Neuronal stem cell (in vitro differentiated cells): Measurements from ENCODE around the gene RPN2.

ENCODE experiments used
- DNase-seq: peaks from one replicate; pipeline ENCODE4 v3.0.0-alpha.2; 2013; ENCODE audit warnings: low spot score
- H2AFZ ChIP-seq: one replicate; pipeline ENCODE4 v1.6.1; 2013; ENCODE audit warnings: mild to moderate bottlenecking, low read length, inconsistent platforms
- H2AK5ac ChIP-seq: 2 replicates; pipeline ENCODE4 v1.6.1; 2013; ENCODE audit warnings: low read depth, mild to moderate bottlenecking, inconsistent platforms, low read length, moderate library complexity, mixed read lengths
- H2BK120ac ChIP-seq: 2 replicates; pipeline ENCODE4 v1.6.1; 2013; ENCODE audit warnings: low read depth, mild to moderate bottlenecking, inconsistent platforms, low read length, moderate library complexity, mixed read lengths
- H2BK12ac ChIP-seq: one replicate; pipeline ENCODE4 v1.6.1; 2013; ENCODE audit warnings: low read length, inconsistent platforms
- H2BK15ac ChIP-seq: 2 replicates; pipeline ENCODE4 v1.6.1; 2013; ENCODE audit warnings: mild to moderate bottlenecking, low read length, inconsistent platforms, mixed read lengths
- H2BK5ac ChIP-seq: one replicate; pipeline ENCODE4 v1.6.1; 2013; ENCODE audit warnings: inconsistent platforms, mild to moderate bottlenecking, low read length, moderate library complexity
- H3K14ac ChIP-seq: one replicate; pipeline ENCODE4 v1.6.1; 2013; ENCODE audit warnings: low read length, inconsistent platforms
- H3K18ac ChIP-seq: 2 replicates; pipeline ENCODE4 v1.6.1; 2013; ENCODE audit warnings: low read length, inconsistent platforms
- H3K23ac ChIP-seq: 2 replicates; pipeline ENCODE4 v1.6.1; 2013; ENCODE audit warnings: low read depth, mild to moderate bottlenecking, mixed read lengths, low read length, inconsistent platforms; ENCODE audit not compliant: poor library complexity
- H3K27ac ChIP-seq: replicated peaks from 3 replicates; pipeline ENCODE4 v1.5.1; 2013; ENCODE audit warnings: low read length, inconsistent platforms
- H3K27me3 ChIP-seq, 3 experiments: 2 replicates each; pipeline ENCODE4 v1.6.1; 2013; ENCODE audit warnings: low read length in 3 of 3, mild to moderate bottlenecking in 2 of 3, inconsistent platforms in 1 of 3, low read depth in 1 of 3, mixed read lengths in 1 of 3, moderate library complexity in 1 of 3; ENCODE audit not compliant: control insufficient read depth in 3 of 3, insufficient read depth in 3 of 3
- H3K36me3 ChIP-seq, 2 donors: replicated peaks in 1 of 2; 2 replicates each; pipeline ENCODE4 v1.6.1; 2013; ENCODE audit warnings: low read length in 2 of 2; ENCODE audit not compliant: control insufficient read depth in 2 of 2, insufficient read depth in 2 of 2
- H3K4ac ChIP-seq: 2 replicates; pipeline ENCODE4 v1.6.1; 2013; ENCODE audit warnings: inconsistent platforms, mild to moderate bottlenecking, low read length, moderate library complexity
- H3K4me1 ChIP-seq, 2 donors: 1 replicate in 1 of 2; 2 replicates in 1 of 2; pipeline ENCODE4 v1.6.1; 2013; ENCODE audit warnings: low read length in 2 of 2, low read depth in 1 of 2; ENCODE audit not compliant: control insufficient read depth in 2 of 2, insufficient read depth in 1 of 2
- H3K4me2 ChIP-seq: one replicate; pipeline ENCODE4 v1.6.1; 2013; ENCODE audit warnings: mild to moderate bottlenecking, low read length, inconsistent platforms; ENCODE audit not compliant: insufficient read depth, poor library complexity, severe bottlenecking
- H3K4me3 ChIP-seq, 2 donors: 2 replicates each; pipeline ENCODE4 v1.5.1; 2013; ENCODE audit warnings: low read length in 2 of 2, mild to moderate bottlenecking in 2 of 2, inconsistent platforms in 1 of 2, moderate library complexity in 1 of 2
- H3K79me1 ChIP-seq: one replicate; pipeline ENCODE4 v1.6.1; 2013; ENCODE audit warnings: low read depth, mild to moderate bottlenecking, inconsistent platforms, low read length, moderate library complexity
- H3K9ac ChIP-seq: one replicate; pipeline ENCODE4 v1.6.1; 2013; ENCODE audit warnings: mild to moderate bottlenecking, low read depth, low read length, inconsistent platforms; ENCODE audit not compliant: poor library complexity
- H3K9me3 ChIP-seq, 2 donors: replicated peaks in 1 of 2; 2 replicates each; pipeline versions ENCODE3 to v1.6.1; 2013; ENCODE audit warnings: low read length in 2 of 2, mild to moderate bottlenecking in 2 of 2, inconsistent platforms in 1 of 2, low read depth in 1 of 2, mixed read lengths in 1 of 2, moderate library complexity in 1 of 2; ENCODE audit not compliant: control insufficient read depth in 2 of 2, insufficient read depth in 1 of 2
- H4K8ac ChIP-seq: one replicate; pipeline ENCODE4 v1.6.1; 2013; ENCODE audit warnings: low read depth, mild to moderate bottlenecking, inconsistent platforms, low read length, moderate library complexity
- H4K91ac ChIP-seq: one replicate; pipeline ENCODE4 v1.6.1; 2013; ENCODE audit warnings: low read length, low read depth, mild to moderate bottlenecking, inconsistent platforms; ENCODE audit not compliant: poor library complexity
- WGBS, 2 donors: extraction: QIAGEN DNeasy Blood & Tissue Kit; methylation state at CpG; one replicate each; pipeline ENCODE4 v1.1.7; 2013; ENCODE audit warnings: missing lambda C conversion rate in 2 of 2, mixed read lengths in 1 of 2; ENCODE audit not compliant: insufficient read length in 2 of 2, insufficient replicate concordance in 1 of 2; ENCODE audit errors: extremely low coverage in 2 of 2; 5-methylcytosine and 5-hydroxymethylcytosine counted together

RPN2 gene

DNA sequence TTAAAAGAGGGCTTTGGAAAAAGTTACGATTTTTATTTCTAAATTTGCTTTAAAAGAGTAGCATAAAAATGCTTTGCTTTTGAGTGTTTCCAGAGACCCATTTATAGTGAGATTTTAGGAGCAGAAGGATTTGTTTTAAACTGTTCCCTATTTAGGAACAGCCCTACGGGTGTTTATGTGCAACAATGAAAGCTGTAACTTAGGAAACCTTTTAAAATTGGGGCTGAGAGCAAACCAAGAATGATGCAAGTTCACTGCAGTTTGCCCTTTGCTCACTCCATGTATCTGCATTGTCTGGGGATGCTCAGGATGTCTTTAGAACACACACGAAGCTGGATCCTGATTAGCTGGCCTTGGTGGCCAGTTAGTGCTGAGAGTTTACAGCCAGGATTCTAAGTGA, 41.6 kb downstream of the RPN2 start:
- DNase-seq, result no peak
- H4K91ac ChIP-seq, result no peak overlapping the region
- no peak overlapping the region for H2BK120ac ChIP-seq
- no peak overlapping the region for H2AFZ ChIP-seq
- no peaks in the 10 kb centered on the region for H3K9me3 ChIP-seq
- H2AK5ac ChIP-seq, result no peak overlapping the region
- no peak overlapping the region for H2BK12ac ChIP-seq
- no peak overlapping the region for H2BK15ac ChIP-seq
- no peak overlapping the region for H3K9ac ChIP-seq
- no peaks in the 10 kb centered on the region for H3K27me3 ChIP-seq
- no peak overlapping the region for H2BK5ac ChIP-seq
- no peak overlapping the region for H3K14ac ChIP-seq
- peaks cover 2% of the 10 kb centered on the region for H3K79me1 ChIP-seq
- H4K8ac ChIP-seq, result no peak overlapping the region
- H3K27ac ChIP-seq, result no peak overlapping the region
- no peak overlapping the region for H3K4me3 ChIP-seq
- no peak overlapping the region for H3K4me2 ChIP-seq
- WGBS, 2 donors, result no CpG with 5 or more reads among the region's 3 CpGs
- peaks cover 10 to 21% of the 10 kb centered on the region in 2 donors for H3K4me1 ChIP-seq
- H3K23ac ChIP-seq, result no peak overlapping the region
- peaks cover 21 to 80% of the 10 kb centered on the region in 2 donors for H3K36me3 ChIP-seq
- H3K18ac ChIP-seq, result no peak overlapping the region
- H3K4ac ChIP-seq, result no peak overlapping the region

DNA sequence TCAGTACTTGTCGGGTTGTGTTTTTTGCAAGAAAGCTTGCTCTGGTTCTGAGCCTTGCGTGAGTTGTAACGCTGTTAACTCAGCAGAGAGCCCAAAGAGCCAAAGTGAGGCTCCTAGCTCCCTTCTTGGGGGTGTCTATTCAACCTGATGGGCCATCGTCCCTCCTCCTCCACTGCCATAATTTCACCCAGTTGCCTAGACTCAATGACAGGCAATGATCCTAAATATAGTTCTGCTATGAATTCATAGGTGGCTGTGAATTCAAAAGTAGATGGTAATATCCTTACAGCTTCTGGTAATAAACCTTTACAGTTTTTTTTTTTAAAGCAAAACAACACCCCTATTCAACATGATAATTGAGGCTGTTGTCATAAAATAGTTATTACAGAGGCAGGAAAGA, 43.0 kb downstream of the RPN2 start:
- no peak overlapping the region for H3K9ac ChIP-seq
- H2BK15ac ChIP-seq, result no peak overlapping the region
- no peak overlapping the region for H2BK12ac ChIP-seq
- no CpG with 5 or more reads among the region's 4 CpGs for WGBS, 2 donors
- H3K27me3 ChIP-seq, result no peaks in the 10 kb centered on the region
- H4K8ac ChIP-seq, result no peak overlapping the region
- H3K79me1 ChIP-seq, result peaks cover 2% of the 10 kb centered on the region
- DNase-seq, result no peak
- no peak overlapping the region for H2BK120ac ChIP-seq
- no peak overlapping the region for H3K4me3 ChIP-seq
- peaks cover 29 to 82% of the 10 kb centered on the region in 2 donors for H3K36me3 ChIP-seq
- no peak overlapping the region for H3K23ac ChIP-seq
- no peak overlapping the region for H2AFZ ChIP-seq
- H4K91ac ChIP-seq, result no peak overlapping the region
- no peak overlapping the region for H3K4ac ChIP-seq
- peaks cover 12 to 21% of the 10 kb centered on the region in 2 donors for H3K4me1 ChIP-seq
- H3K4me2 ChIP-seq, result no peak overlapping the region
- no peak overlapping the region for H3K27ac ChIP-seq
- H3K14ac ChIP-seq, result no peak overlapping the region
- no peaks in the 10 kb centered on the region for H3K9me3 ChIP-seq
- H2AK5ac ChIP-seq, result no peak overlapping the region
- no peak overlapping the region for H2BK5ac ChIP-seq
- H3K18ac ChIP-seq, result no peak overlapping the region

DNA sequence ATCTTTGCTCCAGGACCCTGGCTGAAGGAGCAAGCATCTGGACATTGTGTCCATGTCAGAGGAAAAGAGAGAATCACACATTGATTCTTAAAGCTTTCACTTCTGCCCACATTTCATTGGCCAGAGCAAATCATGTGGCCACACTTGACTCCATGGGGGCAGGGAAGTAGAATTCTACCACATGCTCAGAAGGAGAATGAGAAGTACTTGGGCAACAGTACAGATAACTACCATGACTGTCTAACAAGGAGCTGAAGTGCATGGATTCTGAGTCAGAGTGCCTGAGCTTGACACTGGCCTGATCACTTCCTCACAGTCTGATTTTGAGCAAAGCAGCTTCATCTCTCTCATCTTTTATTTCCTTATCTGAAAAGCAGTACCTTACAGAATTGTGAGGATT, 43.9 kb downstream of the RPN2 start:
- Histone ChIP-seq H3K14ac (no peak overlapping the region), H2AFZ (no peak overlapping the region), H2BK120ac (no peak overlapping the region), H3K18ac (no peak overlapping the region), H2BK5ac (no peak overlapping the region), H3K27ac (no peak overlapping the region), H3K4me1 (peaks cover 18 to 21% of the 10 kb centered on the region in 2 donors), H3K4ac (no peak overlapping the region), H2AK5ac (no peak overlapping the region), H3K79me1 (peaks cover 2% of the 10 kb centered on the region), H3K4me2 (no peak overlapping the region), H2BK15ac (no peak overlapping the region), H3K23ac (no peak overlapping the region), H3K9me3 (no peaks in the 10 kb centered on the region), H4K91ac (no peak overlapping the region), H3K27me3 (no peaks in the 10 kb centered on the region), H3K4me3 (no peak overlapping the region), H3K36me3 (peaks cover 33 to 83% of the 10 kb centered on the region in 2 donors), H2BK12ac (no peak overlapping the region), H4K8ac (no peak overlapping the region), H3K9ac (no peak overlapping the region)
- DNase-seq, result no peak

DNA sequence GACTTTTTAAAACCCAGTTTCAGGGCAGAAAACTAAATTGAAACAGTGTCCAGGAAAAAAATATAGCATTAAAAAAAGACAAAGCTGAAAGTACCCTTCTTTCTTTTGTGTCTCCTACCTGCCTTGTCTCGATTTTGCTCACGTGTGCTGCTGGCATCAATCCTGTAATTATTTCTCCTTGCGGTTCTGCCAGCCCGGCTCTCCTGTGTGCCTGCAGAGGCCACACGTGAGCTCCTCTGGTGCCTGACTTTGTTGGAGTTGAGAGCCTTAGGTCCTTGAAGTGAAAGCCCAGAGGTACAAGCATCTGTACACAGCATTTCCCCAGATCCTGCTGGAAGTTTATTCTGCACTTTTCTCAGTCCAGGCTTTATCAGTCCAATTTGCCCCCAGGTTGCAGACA, 46.0 kb downstream of the RPN2 start:
- no peak for DNase-seq
- no peak overlapping the region for H3K23ac ChIP-seq
- H3K4ac ChIP-seq, result no peak overlapping the region
- H2BK12ac ChIP-seq, result no peak overlapping the region
- H3K4me1 ChIP-seq, result peaks cover 31 to 33% of the 10 kb centered on the region in 2 donors
- no peak overlapping the region for H4K91ac ChIP-seq
- H3K27me3 ChIP-seq, result no peaks in the 10 kb centered on the region
- peaks cover 36 to 87% of the 10 kb centered on the region in 2 donors for H3K36me3 ChIP-seq
- H3K27ac ChIP-seq, result no peak overlapping the region
- H2AK5ac ChIP-seq, result no peak overlapping the region
- no peak overlapping the region for H4K8ac ChIP-seq
- H3K9me3 ChIP-seq, result no peaks in the 10 kb centered on the region
- H3K9ac ChIP-seq, result no peak overlapping the region
- H3K4me3 ChIP-seq, result no peak overlapping the region
- no peak overlapping the region for H3K18ac ChIP-seq
- H2BK15ac ChIP-seq, result no peak overlapping the region
- H3K79me1 ChIP-seq, result peaks cover 2% of the 10 kb centered on the region
- H3K4me2 ChIP-seq, result no peak overlapping the region
- no CpG with 5 or more reads among the region's 5 CpGs for WGBS, 2 donors
- H3K14ac ChIP-seq, result no peak overlapping the region
- H2AFZ ChIP-seq, result no peak overlapping the region
- no peak overlapping the region for H2BK120ac ChIP-seq
- H2BK5ac ChIP-seq, result no peak overlapping the region
